Measurements from ENCODE around the gene COL23A1.

Gene COL23A1

DNA sequence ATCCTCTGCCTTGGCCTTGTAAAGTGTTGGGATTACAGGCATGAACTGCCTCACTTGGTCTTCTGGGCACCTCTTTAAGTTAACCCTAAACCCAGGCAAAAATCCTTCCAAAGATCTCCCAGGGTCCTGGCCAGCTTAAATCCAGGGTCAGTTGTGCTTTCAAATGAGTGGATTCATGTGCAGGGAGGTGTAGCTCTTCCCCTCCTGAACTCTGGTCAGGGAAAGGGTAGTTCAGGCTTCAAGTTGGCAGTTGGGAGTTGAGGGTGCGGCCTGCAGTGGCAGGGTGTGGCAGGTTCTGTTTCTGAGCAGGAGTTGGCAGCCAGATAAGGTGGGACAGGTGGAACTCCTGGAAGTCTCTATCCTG, 382.3 kb downstream of the COL23A1 start:
- POLR2A ChIA-PET: interaction anchor here (1.7 kb wide), 1 partner anchor 13 kb away, joined by 4 read pairs; no protein-coding TSS in a partner anchor
- CTCF ChIA-PET: interaction anchor here (0.6 to 1.0 kb wide), 2 partner anchors 132 to 139 kb away, joined by 3 to 4 read pairs; no protein-coding TSS in a partner anchor
- H3K4me3 ChIP-seq (ENCODE audit: low read depth, low read length): no peak overlapping the region
- H3K27ac ChIP-seq (ENCODE audit: extremely low read depth, low read depth, low read length): peak overlapping the region; percentile 42
- TF ChIP-seq ZNF530 (tag by site-specific recombination; IDR thresholded peaks at IDR 0.05; ENCODE audit: low read depth) (no peak), KLF1 (tag by site-specific recombination; IDR thresholded peaks at IDR 0.05) (peak; percentile 88), ZNF510 (tag by site-specific recombination; IDR thresholded peaks at IDR 0.05; ENCODE audit: insufficient replicate concordance) (no peak)
- H3K36me3 ChIP-seq (ENCODE audit: control insufficient read depth in 2 of 2, insufficient read depth in 1 of 2, low read length in 2 of 2): peaks cover 20 to 77% of the 10 kb centered on the region in 2 experiments
- H3K4me1 ChIP-seq (ENCODE audit: control insufficient read depth, insufficient read depth, low read length): peaks cover 6% of the 10 kb centered on the region; the same call in 1 of the 2 replicates
- no peaks in the 10 kb centered on the region for H3K9me3 ChIP-seq (ENCODE audit: control insufficient read depth, insufficient read depth, low read depth, low read length)

DNA sequence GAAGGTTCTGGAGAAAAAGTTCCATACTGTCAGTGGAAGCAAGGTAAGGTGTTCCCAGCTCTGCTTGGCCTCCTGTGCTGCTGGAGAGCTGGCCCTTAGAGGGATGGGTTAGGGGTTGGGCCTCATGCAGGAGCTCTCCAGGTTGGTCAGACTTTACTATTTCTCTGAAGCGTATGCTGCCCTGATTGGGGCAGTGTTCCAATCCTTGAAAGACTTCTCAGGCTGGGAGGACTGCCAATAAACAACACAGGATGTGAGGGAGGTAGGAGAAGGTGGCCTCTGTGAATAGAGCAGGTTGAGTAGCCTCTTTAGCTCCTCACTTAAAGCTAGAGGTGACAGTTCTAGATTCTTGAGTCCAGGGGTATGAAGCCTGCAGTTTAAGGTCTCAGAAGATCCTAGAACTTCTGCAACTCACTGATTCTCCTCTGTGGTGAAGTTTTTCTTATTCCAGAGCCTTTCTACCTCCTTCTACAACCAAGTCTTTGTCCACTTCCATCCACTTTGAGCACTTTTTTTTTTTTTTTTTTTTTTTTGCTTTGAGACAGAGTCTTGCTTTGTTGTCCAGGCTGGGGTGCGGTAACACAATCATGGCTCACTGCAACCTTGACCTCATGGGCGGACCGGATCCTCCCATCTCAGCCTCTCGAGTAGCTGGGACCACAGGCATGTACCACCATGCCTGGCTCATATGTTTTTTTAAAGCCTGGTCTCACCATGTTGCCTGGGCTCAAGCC, 382.8 kb downstream of the COL23A1 start:
- ChIA-PET POLR2A (interaction anchor here (0.6 to 1.7 kb wide), 4 partner anchors 13 to 35 kb away, joined by 3 to 4 read pairs (median 4); partner anchors contain the start of gene PHYKPL), CTCF (interaction anchor here (0.6 to 1.0 kb wide), 3 partner anchors 21 to 138 kb away, joined by 3 to 4 read pairs (median 3); no protein-coding TSS in a partner anchor)
- no peaks in the 10 kb centered on the region for H3K9me3 ChIP-seq (ENCODE audit: control insufficient read depth, insufficient read depth, low read depth, low read length)
- H3K27ac ChIP-seq (ENCODE audit: extremely low read depth, low read depth, low read length): peak overlapping the region; percentile 42
- TF ChIP-seq ZNF19 (tag by site-specific recombination; IDR thresholded peaks at IDR 0.05; ENCODE audit: low read depth): no peak
- peak; percentile 49; the same call in 1 of the 2 replicates for TF ChIP-seq ZNF121 (tag by site-specific recombination; IDR thresholded peaks at IDR 0.05)
- TF ChIP-seq ZSCAN30 (tag by site-specific recombination; IDR thresholded peaks at IDR 0.05): peak; percentile 71; the same call in 1 of the 2 replicates
- TF ChIP-seq ZNF518A (tag by site-specific recombination; conservative IDR thresholded peaks at IDR 0.05; ENCODE audit: low read depth): no peak
- TF ChIP-seq ZNF600 (tag by site-specific recombination; IDR thresholded peaks at IDR 0.05): 0 out of 2 replicates have a peak, but pooled peaks have one; percentile 22
- no peak for TF ChIP-seq ZBTB6 (tag by site-specific recombination; IDR thresholded peaks at IDR 0.05)
- TF ChIP-seq ZNF140 (tag by site-specific recombination; IDR thresholded peaks at IDR 0.05): no peak
- TF ChIP-seq GLI4 (tag by site-specific recombination; IDR thresholded peaks at IDR 0.05): no peak
- TF ChIP-seq ZNF133 (tag by site-specific recombination; IDR thresholded peaks at IDR 0.05): no peak
- no peak for TF ChIP-seq ZNF560 (tag by site-specific recombination; IDR thresholded peaks at IDR 0.05; ENCODE audit: borderline replicate concordance)
- TF ChIP-seq ZNF561 (tag by site-specific recombination; IDR thresholded peaks at IDR 0.05; ENCODE audit: borderline replicate concordance): no peak
- no peak for TF ChIP-seq ZXDB (tag by site-specific recombination; IDR thresholded peaks at IDR 0.05)
- no peak for TF ChIP-seq ZNF157 (tag by site-specific recombination; IDR thresholded peaks at IDR 0.05)
- TF ChIP-seq ZBTB7A (tag by site-specific recombination; IDR thresholded peaks at IDR 0.05; ENCODE audit: low read depth): no peak
- no peak for TF ChIP-seq ZNF169 (tag by site-specific recombination; IDR thresholded peaks at IDR 0.05)
- TF ChIP-seq ZNF513 (tag by site-specific recombination; IDR thresholded peaks at IDR 0.05): no peak
- TF ChIP-seq YY2 (tag by site-specific recombination; IDR thresholded peaks at IDR 0.05): no peak
- 0 out of 2 replicates have a peak, but pooled peaks have one; percentile 23 for TF ChIP-seq IKZF3 (tag by site-specific recombination; IDR thresholded peaks at IDR 0.05)
- peak; percentile 61 for TF ChIP-seq SP2 (tag by site-specific recombination; IDR thresholded peaks at IDR 0.05)
- TF ChIP-seq ZNF585B (tag by site-specific recombination; IDR thresholded peaks at IDR 0.05): no peak
- TF ChIP-seq ZNF48 (tag by site-specific recombination; IDR thresholded peaks at IDR 0.05): no peak
- TF ChIP-seq ZNF549 (tag by site-specific recombination; IDR thresholded peaks at IDR 0.05): no peak
- TF ChIP-seq, protein P1, sequence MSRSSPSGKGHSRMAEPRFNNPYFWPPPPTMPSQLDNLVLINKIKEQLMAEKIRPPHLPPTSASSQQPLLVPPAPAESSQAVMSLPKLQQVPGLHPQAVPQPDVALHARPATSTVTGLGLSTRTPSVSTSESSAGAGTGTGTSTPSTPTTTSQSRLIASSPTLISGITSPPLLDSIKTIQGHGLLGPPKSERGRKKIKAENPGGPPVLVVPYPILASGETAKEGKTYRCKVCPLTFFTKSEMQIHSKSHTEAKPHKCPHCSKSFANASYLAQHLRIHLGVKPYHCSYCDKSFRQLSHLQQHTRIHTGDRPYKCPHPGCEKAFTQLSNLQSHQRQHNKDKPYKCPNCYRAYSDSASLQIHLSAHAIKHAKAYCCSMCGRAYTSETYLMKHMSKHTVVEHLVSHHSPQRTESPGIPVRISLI (tag by site-specific recombination; IDR thresholded peaks at IDR 0.05): peak; percentile 80; the same call in 1 of the 2 replicates
- H3K4me3 ChIP-seq (ENCODE audit: low read depth, low read length): no peak overlapping the region
- H3K36me3 ChIP-seq (ENCODE audit: control insufficient read depth in 2 of 2, insufficient read depth in 1 of 2, low read length in 2 of 2): peaks cover 20 to 71% of the 10 kb centered on the region in 2 experiments
- H3K4me1 ChIP-seq (ENCODE audit: control insufficient read depth, insufficient read depth, low read length): peaks cover 6% of the 10 kb centered on the region; the same call in 1 of the 2 replicates

Data from HEK293 (cell line).